Activated CD4-positive, alpha-beta T cell treated with anti-CD3 and anti-CD28 coated beads, Interleukin-2, amount 50 U/mL, for 48 hours (primary cell): Measurements from ENCODE around the gene PRPSAP1.
A peak's percentile ranks its signal among the peaks of the same experiment; 100 is the strongest.

Source experiments
- DNase-seq, 2 experiments: peaks; one replicate each; pipeline ENCODE4 v3.0.0-alpha.2; 2020

PRPSAP1 gene

GRCh38 chr17:76264755-76265623 lies 88.7 kb downstream of the PRPSAP1 start, which contains the start of gene UBALD2:
Gene UBALD2 (plus strand): TSS chr17:76265348. CDS start chr17:76265506, 158 bp downstream.
- DNase-seq: peak; percentile 98 to 99

- no peak for DNase-seq
Measured at GRCh38 chr17:76264425-76264754, 89.3 kb downstream of the PRPSAP1 start.

GRCh38 chr17:76263896-76264295 lies 89.8 kb downstream of the PRPSAP1 start:
- DNase-seq: no peak

- DNase-seq: no peak
Measured at GRCh38 chr17:76262732-76263344, 90.9 kb downstream of the PRPSAP1 start.

GRCh38 chr17:76261421-76262215 lies 92.1 kb downstream of the PRPSAP1 start:
- no peak for DNase-seq

GRCh38 chr17:76260669-76261068 lies 93.0 kb downstream of the PRPSAP1 start:
- DNase-seq: no peak

GRCh38 chr17:76260220-76260619 lies 93.5 kb downstream of the PRPSAP1 start:
- no peak for DNase-seq
